Erythroblast (primary cell): ENCODE data around the gene NKAIN4.

ENCODE experiments used
- DNase-seq, 2 experiments: peaks; one replicate each; lab custom pipeline; 2025; lab: John Stamatoyannopoulos, UW
- GATA1 ChIP-seq: IDR thresholded peaks from 2 replicates; pipeline ENCODE4 v1.6.1; 2011; ENCODE audit warnings: low read depth, mild to moderate bottlenecking, control low read depth, low read length, moderate library complexity
- POLR2A ChIP-seq: IDR thresholded peaks from 2 replicates; pipeline ENCODE4 v1.6.1; 2011; ENCODE audit warnings: mild to moderate bottlenecking, low read length

The NKAIN4 gene

GRCh38 chr20:63249891-63250290, 4.4 kb downstream of the NKAIN4 start:
- TF ChIP-seq GATA1 (no peak), POLR2A (no peak)
- no peak for DNase-seq

GRCh38 chr20:63248835-63249591, 5.2 kb downstream of the NKAIN4 start:
- TF ChIP-seq GATA1 = no peak
- no peak for TF ChIP-seq POLR2A
- DNase-seq = no peak

GRCh38 chr20:63247671-63248228, 6.5 kb downstream of the NKAIN4 start:
- TF ChIP-seq POLR2A (no peak), GATA1 (no peak)

GRCh38 chr20:63246490-63247288, 7.6 kb downstream of the NKAIN4 start:
- TF ChIP-seq POLR2A (no peak), GATA1 (no peak)
- no peak for DNase-seq

More at GRCh38 chr20:63247671-63248228, 6.5 kb downstream of the NKAIN4 start:
- no peak for DNase-seq

- DNase-seq = no peak
- TF ChIP-seq POLR2A (no peak), GATA1 (no peak)
These were observed 9.8 kb downstream of the NKAIN4 start for GRCh38 chr20:63244468-63244867.

GRCh38 chr20:63243604-63244247, 10.5 kb downstream of the NKAIN4 start:
- DNase-seq = no peak
- TF ChIP-seq POLR2A (no peak), GATA1 (no peak)

GRCh38 chr20:63242736-63243135, 11.5 kb downstream of the NKAIN4 start:
- no peak for DNase-seq
- TF ChIP-seq POLR2A (no peak), GATA1 (no peak)

GRCh38 chr20:63241272-63241671, 13.0 kb downstream of the NKAIN4 start:
- TF ChIP-seq GATA1 (no peak), POLR2A (no peak)
- DNase-seq = no peak

- TF ChIP-seq POLR2A = no peak
- TF ChIP-seq GATA1 = no peak
- DNase-seq = no peak
These were observed 14.3 kb downstream of the NKAIN4 start for GRCh38 chr20:63240004-63240403.

GRCh38 chr20:63239431-63239830, 14.8 kb downstream of the NKAIN4 start:
- TF ChIP-seq POLR2A = no peak
- no peak for TF ChIP-seq GATA1
- no peak for DNase-seq

GRCh38 chr20:63238514-63239125, 15.6 kb downstream of the NKAIN4 start:
- no peak for TF ChIP-seq GATA1
- TF ChIP-seq POLR2A = no peak
- peak; percentile 31 to 35 for DNase-seq

- no peak for TF ChIP-seq POLR2A
- no peak for TF ChIP-seq GATA1
These were observed 16.2 kb downstream of the NKAIN4 start for GRCh38 chr20:63238031-63238430.

More at GRCh38 chr20:63238031-63238430, 16.2 kb downstream of the NKAIN4 start:
- DNase-seq = no peak
